Stimulated activated CD4-positive, alpha-beta T cell treated with anti-CD3 and anti-CD28 coated beads, Interleukin-4, amount 100 ng/mL, for 4 hours (primary cell): ENCODE measurements around the gene OMP.

Experiments used
- DNase-seq, 2 experiments: peaks; one replicate each; pipeline ENCODE4 v3.0.0-alpha.2; 2020

OMP gene

GRCh38 chr11:77069969-77070582 is 32.6 kb upstream of the OMP start:
- DNase-seq = no peak

GRCh38 chr11:77071077-77071476 is 31.6 kb upstream of the OMP start:
- DNase-seq = no peak

- no peak for DNase-seq
Observed at GRCh38 chr11:77071671-77072605, 30.7 kb upstream of the OMP start.

DNA sequence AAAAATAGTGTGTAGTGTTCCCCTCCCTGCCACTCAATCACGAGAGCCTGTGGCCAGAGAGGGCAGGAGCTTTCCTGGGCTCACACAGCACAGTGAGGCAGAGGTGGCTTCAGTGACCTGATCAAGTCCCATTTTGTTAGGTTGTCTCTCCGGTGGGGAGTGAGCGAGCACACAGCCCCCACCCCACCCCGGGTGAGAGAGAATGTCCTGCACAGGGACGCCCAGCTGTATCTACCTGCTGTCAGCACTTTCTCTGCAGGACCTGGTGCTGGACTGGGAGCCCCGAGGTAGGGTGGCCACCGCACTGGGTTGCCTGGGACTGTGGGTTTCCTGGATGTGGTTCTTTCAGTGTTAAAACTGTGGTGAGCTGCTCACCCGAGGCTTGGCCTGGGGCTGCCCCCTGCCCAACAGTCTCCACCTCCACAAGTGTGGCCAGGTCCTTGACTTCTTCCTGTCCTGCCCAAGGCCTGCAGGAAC is 29.8 kb upstream of the OMP start:
- DNase-seq = no peak

GRCh38 chr11:77073328-77074001 is 29.2 kb upstream of the OMP start:
- DNase-seq = no peak

GRCh38 chr11:77074205-77074604 is 28.4 kb upstream of the OMP start:
- no peak for DNase-seq

- DNase-seq = no peak
Observed at GRCh38 chr11:77074626-77075221, 27.9 kb upstream of the OMP start.

DNA sequence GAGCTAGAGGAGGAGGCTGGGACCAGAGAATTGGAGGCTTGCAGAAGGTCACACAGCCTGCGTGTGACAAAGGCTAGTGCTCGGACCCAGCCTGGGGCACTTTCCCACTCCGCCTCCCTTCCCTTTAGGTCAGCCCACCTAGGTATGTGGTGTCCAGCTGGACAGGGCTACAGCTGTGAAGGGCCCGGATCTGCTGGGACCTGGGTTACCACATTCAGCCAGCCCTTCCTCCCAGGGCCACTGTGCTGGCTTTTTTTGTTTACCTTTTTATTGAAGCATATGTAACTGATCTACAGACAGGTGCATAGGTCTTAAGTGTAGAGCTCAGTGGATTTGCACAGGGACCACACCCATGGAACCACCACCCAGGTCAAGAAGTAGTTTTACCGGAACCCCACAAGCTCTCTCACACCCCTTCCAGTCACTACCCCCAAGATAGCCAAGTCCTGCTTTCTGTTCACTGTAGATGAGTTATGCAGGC is 27.2 kb upstream of the OMP start:
- no peak for DNase-seq

GRCh38 chr11:77079666-77080065 is 23.0 kb upstream of the OMP start:
- DNase-seq = no peak

- no peak for DNase-seq
Observed at GRCh38 chr11:77080643-77081210, 21.9 kb upstream of the OMP start.

GRCh38 chr11:77081381-77081851 is 21.2 kb upstream of the OMP start:
- no peak for DNase-seq

DNA sequence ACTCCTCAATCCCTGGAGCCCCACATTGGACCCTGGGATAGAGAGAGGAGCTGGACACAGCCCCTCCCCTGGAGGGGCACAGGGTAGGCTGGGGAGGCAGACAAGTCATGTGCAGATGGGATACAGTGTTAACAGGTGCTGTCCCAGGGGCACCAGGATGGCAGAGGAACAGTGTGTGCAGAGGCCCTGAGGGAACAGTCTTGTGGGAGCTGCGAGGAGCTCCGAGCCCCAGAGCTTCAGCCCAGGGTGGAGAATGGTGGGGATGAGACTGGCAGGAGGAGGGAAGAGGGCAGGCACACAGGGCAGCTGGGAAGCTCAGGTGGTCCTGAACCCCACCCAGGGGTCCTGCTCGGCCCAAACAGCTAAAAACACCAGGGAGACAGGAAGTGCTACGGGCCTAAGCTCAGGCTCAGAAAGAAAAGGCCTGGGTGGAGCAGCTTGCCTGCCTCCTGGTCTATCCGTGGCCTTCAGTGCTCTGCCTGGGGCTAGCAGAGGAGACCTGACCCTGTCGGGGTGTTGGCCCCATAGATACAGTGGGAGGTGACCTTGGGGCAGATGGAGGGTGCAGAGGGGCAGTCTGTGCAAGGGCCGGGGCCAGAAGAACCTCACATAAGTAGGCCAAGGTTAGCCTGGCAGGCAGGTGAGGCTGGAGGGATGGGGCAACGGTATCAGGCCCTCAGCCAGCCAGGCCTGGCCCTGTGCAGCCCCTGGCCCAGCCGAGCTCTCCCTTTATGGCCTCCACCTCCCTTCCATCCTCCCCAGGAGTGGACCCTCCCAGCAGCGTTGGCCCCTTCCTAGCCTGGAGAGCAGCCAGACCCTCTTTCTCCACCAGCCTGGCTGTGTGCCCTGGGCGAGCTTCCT is 20.4 kb upstream of the OMP start:
- no peak for DNase-seq

DNA sequence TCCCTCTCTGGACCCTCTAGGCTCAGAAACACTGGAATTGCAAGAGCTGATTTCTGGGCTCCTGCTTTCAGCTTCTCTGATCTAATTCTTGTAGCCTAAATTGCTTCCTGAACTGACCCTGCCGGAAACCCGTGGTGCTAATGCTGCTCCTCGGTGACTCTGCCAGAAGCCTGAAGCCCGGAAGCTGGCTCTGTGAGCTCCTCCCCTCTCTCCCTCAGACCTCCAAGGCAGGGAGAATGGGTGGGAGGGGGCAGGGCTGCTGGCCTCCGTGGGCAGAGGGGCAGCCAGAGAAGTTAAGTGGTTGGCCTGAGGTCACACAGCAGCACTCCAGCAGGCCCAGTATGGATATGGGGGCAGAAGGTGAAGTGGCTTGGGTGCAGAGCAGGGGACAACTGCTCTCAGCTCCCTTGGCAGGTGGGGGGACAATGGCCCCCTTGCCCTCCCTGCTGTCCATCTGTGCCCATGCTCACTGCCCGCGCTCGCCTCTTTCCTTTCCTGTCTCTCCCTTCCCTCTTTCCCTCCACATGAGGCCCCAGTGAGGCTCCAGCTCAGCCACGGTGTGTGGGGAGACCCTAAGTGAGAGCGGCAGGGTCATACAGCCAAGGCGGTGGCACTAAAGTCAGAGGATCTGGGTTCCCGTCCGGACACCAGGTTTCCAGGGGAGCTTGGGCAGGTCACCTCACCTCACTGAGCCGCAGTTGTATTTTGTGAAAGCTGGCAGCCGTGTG is 19.6 kb upstream of the OMP start:
- peak; percentile 30 to 42 for DNase-seq

DNA sequence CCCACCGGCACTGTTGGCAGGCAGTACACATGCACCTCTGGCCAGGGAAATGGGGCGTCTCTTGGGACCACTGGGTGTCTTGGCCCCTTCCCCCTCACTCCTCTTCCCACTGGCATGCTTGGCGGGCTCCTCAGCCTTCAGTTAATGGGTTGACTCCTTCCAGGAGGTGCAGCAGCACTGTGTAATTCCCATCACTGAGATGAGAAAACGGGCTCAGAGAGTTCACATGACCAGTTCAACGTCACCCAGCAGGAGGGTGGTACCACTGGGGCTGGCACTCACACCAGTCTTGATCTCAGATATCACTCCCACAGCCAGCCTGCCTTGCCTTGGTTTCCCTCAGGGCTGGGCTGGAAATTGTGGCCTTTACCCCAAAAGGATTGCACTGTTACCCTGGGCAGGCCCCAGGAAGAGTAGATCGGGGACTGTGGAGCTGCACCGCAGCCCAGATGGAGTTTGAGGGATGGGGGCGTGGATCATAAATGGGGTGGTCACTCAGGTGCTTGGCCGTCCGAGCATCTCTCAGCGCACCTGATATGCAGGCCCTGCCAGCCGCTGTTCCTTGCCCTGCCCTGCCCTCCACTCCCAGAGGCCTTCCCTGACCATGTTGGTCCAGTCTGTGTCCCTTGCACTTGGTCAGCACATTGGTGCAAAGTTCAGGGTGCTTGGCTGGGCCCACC is 18.9 kb upstream of the OMP start:
- DNase-seq = no peak

- no peak for DNase-seq
Observed at GRCh38 chr11:77084581-77085191, 18.0 kb upstream of the OMP start.

DNA sequence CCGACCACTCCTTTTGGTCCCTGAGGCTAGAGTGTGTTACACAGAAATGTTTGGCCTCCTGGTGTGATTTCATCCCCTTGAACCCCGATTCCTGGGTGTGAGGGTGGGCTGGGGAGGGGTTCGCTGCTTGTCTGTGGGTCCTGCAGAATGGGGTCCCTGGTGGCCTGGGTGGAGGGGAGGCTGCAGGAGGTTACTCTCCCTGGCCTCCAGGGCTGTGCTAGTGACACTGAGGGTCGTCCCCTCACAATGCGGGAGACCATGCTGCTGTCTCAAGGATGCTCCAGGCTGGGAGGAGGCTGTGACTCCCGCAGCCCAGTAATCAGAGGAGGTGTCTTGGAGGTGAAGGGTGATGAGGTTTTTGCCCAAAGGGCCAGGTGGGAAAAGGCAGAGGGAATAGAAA is 17.0 kb upstream of the OMP start:
- no peak for DNase-seq

DNA sequence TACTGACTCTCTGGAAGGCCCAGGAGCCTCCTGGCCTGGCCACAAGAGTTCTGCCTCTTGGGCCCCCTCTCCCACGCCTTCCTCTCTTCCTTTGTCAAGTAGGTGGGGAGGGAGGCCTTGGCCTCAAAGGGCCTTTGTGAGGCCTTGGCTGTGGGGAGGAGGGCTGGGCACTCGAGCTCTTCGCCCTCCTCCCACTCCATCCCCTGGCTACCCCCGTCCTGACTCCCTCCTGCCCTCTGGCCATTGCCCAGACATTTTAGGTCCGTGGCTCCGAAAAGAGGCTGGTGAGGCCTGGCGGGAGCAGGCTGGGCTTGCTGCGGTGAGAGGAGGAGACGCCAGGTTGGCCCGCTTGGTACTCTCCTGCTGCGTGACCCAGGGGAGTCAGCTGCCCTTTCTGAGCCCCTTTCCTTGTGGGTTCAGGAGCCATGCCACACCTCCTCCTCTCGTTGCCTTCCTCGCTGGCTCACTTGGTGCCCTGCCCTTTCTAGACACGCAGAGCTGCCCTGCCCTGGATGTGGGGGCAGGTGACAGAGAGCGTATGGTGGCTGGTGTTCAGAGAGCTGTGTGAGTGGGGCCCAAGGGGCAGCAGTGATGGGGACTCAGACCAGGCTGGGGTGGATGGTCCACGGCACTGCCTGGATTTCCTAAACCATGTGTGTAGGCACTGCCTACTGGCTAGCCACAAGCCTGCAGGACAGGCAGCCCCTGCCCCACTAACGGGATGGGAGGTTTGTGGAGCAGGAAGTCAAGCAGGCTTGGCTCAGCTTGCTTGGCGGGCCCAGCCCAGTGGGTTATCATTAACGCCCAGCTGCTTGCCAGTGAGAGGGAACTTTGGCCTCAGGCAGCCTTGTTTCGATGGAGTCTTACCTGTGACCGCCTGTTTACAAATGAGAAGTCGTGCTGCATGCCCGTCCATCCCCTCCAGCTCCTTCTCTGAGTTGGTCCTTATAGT is 15.8 kb upstream of the OMP start:
- DNase-seq = no peak

DNA sequence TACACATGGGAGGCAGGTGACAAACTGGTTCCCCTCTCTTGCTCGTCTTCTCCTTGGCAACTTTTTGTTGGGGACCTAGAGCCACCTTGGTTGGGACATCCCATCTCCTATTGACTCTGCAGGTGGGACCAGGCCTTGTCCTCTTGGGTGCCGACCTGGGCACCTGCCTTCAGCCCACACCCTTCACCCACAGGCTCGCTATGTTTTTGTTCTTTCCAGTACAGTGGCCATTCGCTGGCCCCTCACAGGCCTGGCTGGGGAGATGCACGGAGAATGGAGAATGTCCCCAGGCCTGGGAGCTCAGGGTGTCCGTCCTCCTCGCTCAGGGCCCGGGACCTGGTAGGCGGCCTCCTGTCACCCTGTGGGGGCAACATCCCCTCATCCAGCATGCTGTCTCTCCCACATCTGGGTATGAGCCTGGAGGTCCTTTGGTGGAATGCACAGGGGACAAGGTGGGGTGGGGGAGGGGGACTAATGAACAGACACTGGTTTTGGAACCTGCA is 14.9 kb upstream of the OMP start:
- no peak for DNase-seq
